HG03565 (cell line): ENCODE results near the gene PPM1H.
"Not testable (repeated sequence)": the region's sequence is repeated elsewhere in the genome, so short reads cannot be mapped to it uniquely, and the experiment has no call there.

ENCODE experiments used
- ATAC-seq: cut with Tn5 transposase; IDR thresholded peaks from one replicate; pipeline ENCODE4 v1.9.1; 2021; ENCODE audit warnings: mild to moderate bottlenecking, moderate library complexity; ENCODE audit not compliant: unreplicated experiment

The PPM1H gene

DNA sequence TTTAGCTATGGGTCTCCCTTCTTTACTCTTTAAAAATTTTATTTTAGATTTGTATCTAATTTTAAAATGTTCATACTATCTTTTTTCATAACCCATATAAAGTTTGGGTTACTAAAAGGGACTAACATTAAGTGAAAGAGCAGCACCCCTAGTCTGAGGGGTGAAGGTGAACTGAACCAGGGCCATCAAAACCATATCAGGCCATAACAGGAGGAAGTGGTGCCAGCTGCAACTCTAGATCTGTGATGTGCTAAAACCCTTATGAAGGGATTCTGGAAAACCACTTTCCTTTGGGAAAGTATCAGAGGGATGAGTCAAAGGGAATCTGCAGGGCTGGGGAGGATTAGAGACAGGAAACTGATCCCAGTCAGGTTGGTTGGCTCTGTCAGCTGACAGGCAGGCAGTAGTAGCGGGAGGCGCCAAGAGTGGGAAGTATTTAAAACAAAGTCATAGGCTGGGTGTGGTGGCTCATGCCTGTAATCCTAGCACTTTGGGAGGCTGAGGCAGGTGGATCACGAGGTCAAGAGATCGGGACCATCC is 162.5 kb downstream of the PPM1H start:
- no peak for ATAC-seq

DNA sequence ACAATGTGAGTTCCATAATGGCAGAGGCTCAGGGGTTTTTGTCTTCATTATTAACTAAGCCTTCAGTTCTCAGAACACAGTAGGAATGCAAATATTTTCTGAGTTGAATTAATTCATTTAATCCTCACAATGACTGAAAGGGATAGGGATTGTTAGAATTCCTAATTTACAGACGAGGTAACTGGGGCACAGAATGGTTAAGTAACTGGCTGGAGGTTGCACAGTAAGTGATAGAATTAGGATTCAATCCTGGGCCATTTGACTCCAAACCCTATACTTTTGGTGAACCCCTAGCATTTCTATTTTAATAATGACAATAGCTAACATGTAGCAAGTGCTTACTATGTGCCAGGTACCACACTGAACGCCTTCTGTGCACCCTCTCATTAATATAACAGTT is 163.1 kb downstream of the PPM1H start:
- no peak for ATAC-seq

DNA sequence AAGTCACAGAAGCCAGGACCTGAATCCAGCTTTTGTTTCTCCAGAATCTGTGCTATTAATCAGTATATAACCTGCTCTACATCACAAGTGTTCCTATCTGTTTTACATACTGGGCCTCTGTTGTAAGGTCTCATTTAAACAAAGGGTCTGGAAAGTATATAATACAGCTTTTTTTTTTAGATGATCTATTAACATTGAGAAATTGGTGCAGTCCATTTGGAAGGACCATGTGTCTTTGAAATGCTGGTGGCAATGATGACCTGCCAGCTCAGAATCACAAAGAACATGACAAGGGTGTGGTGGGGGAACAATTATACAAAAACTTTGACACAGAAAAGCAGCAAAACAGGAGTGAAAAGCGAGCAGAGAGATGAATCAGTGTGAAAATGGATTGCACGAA is 164.6 kb downstream of the PPM1H start:
- no peak for ATAC-seq

DNA sequence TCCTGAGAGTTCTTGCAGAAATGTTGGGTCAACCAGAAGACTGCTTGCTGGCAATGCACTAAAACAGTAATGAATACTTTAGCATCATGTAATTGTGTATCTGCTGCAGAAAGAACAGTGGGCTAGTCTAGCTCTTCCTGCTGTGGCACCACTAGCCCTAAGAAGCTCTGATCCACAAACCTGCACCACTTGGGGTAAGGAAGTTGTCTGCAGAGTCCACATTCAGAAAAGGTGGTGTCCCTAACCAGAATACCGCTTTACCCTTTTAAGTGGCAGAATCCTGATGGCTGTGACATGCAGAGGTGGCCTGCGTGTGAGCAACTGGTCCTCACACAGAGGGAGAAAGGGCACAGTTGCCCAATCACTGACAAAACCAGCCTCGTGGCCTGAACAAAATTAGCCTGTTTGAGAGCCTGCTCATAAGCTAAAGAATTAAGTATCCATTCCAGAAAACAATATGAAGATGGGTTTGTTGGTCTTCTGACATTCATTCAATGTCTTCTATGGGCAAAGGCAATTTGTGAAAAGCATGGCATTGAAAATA is 165.8 kb downstream of the PPM1H start:
- no peak for ATAC-seq

DNA sequence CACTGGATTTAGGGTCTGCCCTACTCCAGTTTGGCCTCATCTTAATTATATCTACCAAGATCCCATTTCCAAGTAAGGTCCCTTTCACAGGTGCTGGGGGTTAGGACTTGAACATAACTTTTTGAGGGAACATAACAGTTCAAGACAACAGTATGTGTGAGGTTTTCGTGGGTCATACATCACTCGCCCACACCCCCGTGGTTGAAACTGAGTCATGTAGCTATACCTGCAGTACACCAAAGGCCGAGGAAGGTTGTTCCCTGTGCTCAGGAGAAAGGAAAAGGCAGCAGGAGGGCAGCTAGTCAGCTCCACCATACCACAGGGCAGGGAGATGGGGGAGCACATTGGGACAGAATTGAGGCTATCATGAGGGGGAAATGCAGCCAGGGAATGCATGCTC is 167.0 kb downstream of the PPM1H start:
- no peak for ATAC-seq

DNA sequence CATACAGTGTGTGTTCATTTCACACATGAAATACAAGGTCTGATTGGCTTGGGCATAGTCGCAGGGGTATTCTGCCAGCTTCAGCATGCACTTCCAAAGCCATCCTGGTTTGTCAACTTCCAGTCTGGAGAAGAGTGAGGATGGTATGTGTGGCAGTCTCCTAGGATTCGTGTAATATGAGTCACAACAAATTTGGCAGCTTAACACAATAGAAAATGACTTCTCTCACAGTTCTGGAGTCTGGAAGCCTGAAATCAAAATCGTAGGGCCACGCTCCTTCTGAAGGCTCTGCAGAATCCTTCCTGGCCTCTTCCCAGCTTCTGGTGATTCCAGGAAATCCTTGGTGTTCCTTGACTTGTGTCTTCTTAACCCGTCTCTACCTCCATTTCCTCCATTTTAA is 167.5 kb downstream of the PPM1H start:
- no peak for ATAC-seq

DNA sequence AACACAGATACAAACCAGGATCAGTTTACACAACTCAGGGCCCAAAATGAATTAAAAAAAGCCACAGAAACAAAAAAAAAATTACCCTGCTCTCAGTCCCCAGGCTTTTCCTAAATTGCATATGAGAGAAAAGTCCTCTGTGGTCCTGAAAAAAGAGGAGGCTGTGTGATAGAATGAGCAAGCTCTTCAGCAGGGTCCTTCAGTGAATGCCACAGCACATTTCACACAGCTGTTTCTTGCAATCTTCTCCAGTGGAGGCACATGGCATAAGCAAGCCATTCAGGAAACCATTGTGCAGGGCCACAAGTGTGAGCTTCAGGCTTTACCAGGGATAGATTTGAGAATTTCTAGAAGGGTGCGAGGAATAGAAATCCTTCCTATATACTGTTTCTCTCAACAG is 168.5 kb downstream of the PPM1H start:
- no peak for ATAC-seq

DNA sequence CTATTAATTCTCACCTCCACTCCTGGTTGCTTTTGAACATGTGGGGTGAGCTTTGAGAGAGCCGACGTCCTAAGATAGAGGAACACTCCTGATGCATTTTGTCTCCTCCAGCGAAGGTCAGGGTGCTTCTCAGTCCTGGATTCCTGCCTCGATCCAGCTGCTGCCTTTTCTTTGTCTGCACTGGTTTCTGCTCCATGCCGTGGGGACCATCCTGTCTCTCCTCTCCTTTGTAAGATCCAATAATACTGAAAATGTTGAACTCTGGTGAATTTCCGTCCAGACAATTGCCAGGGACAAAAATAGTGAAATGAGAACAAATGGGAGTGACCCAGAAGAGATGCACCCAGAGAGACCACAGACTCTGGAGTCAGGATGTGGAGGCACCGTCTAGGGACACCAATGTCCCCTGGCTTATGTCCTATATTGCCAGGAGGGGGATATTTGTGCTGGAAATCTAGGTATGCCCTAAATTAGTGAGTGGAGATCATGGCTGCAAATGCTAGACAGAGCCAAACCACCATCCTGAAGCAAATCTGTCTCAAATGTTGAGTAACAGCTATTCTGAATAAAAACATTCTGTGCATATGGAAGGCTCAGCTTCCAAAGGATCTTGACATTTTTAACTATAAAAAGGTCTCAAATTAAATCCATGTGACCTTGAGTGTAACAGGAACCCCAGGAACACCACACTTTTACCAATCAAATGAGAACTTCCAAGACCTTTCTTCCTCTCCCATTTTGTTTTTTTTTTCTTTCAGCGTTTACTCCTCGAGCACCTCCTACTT is 170.9 kb downstream of the PPM1H start:
- no peak for ATAC-seq

DNA sequence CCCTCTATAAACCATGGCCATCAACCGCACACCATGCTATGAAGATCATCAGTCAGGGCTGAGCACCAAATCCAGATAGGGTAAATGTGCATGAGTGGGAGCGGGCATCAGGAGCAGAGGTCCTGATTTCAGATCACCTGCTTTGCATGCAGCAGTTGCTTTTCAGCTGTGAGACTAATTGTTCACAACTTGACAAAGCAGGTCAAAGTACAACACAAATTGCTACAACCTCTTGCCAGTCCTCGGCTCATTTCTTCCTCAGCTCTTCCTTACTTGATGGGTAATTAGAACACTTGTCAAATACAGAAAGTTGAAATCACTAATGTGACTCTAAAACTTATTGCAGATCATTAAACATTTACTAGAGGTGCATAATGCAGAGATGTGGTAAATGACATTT is 171.6 kb downstream of the PPM1H start:
- no peak for ATAC-seq

DNA sequence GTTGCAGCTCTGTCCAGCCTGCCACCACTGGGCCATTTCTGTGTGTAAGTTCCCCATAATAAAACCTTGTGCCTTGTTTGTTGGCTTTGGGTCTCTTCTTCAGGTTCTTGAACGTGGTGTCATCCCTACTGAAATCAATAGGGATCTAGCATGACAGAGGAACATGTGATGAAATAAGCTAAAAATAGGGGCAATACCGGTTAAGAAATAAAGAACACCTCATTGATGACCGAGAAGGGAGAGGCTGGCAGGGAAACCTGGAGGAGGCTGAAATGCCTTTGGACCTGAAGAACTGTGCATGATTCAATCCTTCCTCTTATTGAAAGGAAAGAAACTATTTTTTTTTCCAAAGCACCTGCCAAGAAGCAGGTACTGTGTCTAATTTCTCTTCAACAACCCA is 172.3 kb downstream of the PPM1H start:
- ATAC-seq = no peak

DNA sequence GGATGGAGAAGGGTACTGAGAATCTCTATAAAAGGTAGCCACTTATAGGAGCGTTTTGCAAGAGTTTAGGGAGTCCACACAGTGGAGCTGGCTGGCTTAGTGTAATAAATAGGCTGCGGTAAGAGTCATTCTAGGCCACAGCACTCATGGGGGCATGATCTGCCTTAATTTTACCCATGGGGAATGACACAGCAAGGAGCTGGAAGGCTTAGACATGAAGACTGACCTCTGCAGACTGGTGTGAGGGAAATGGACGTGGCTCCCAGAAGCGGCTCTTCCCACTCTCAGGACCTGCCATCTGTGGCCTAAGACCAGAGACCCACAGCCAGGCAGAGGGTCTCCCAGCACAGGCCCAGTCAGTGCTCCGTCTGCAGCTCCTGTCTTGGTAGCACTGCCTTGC is 173.3 kb downstream of the PPM1H start:
- no peak for ATAC-seq

DNA sequence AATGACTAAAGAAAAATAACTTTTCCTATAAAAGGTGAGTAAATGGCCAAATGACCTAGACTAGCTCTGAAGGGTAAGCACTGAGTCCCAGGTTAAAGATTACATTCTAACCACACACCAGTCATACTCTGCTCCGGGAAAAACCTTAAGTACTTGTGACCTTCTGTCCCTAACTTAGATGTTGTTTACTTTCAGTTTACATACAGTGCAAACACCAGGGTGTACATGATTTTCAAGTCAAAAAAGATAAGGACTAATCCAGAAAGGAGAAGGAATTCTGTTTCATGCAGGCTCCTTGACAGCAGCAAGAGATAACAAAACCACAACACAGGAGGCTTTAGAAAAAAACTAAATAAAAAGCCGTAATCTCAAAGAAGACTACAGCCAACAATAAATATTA is 174.2 kb downstream of the PPM1H start:
- peak; percentile 85 for ATAC-seq

DNA sequence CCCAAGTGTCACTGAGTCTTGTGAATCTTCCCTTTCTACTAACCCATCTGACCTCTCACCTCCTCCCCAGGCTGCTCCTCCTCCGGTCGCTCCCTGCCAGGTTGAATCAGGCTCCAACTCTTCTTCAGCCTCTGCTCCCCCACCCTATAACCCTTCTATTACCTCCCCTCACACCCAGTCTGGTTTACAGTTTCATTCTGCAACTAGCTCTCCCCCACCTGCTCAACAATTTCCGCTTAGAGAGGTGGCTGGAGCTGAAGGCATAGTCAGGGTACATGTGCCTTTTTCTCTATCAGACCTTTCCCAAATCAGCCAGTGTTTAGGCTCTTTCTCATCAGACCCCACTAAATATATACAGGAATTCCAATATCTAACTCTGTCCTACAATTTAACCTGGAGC is 174.6 kb downstream of the PPM1H start:
- ATAC-seq = not testable (repeated sequence)

DNA sequence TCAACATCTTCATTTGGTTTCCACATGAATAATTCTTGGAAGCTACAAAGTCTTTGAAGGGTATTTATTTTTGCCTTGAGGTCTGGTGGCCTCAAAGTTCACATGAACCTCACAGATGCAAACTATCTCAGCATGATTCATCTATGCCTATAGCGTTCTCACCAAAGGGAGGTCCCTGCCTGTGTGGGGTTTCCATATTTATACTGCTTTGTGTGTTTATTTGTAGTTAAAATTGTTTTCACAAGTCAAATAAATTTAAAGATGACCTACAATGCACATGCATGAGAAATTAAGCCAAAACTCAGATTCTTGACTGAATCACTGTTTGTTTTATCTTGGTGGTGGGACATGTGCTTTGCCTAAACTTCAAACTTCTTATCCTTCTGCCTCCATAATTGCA is 176.7 kb downstream of the PPM1H start:
- ATAC-seq = no peak

DNA sequence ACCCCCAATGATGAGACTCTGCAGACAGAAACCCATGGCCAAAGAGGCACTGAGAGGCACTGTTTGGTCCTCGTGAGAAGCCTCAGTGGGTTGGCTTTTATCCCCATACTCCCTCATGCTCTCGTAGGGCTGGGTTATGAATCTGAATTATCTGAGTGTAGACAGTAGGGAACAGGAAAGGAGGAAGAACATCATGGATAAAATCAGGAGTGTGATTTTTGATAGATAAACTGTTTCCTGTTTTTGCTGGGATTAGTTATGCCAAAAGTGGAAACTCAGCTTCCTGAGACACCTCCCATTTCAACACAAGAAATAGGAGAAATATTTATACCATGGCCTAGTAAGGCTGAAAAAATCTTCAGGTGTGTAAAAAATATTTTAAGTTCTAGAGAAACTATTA is 177.9 kb downstream of the PPM1H start:
- no peak for ATAC-seq

DNA sequence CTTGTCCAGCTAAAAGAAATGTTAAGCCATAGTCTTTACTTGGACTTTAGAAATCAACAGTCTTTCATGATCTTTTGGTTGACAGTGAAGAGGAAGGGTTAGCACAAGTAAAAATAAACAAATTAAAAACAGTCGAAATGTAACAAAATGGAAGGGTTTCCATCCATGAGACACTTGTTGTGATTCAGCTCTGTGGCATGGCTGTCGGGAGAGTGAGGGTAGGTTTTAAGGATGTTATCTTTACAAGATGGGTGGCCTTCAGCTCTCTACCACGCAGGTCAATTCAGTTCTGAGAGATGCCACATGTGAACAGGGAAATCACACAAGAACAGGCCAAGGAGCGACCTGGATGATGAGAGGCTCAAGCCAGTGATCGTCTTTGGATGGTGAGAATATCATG is 180.2 kb downstream of the PPM1H start:
- no peak for ATAC-seq

DNA sequence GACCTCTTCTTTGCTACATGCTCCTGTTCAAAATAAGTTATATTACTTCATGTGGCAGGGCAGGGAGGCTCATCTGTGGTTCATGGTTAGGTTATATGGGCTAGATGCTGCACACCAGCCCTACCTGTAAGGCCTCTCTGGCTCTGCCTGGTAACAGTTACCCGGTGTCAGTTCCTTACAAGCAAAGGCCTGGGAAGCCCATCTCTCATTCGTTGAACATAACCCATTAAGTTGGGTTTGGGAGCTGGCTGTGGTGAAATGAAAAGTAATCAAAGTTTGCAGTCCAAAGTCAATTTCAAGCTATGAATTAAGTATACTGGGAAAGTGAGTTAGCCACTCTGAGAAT is 183.2 kb downstream of the PPM1H start:
- ATAC-seq = no peak

DNA sequence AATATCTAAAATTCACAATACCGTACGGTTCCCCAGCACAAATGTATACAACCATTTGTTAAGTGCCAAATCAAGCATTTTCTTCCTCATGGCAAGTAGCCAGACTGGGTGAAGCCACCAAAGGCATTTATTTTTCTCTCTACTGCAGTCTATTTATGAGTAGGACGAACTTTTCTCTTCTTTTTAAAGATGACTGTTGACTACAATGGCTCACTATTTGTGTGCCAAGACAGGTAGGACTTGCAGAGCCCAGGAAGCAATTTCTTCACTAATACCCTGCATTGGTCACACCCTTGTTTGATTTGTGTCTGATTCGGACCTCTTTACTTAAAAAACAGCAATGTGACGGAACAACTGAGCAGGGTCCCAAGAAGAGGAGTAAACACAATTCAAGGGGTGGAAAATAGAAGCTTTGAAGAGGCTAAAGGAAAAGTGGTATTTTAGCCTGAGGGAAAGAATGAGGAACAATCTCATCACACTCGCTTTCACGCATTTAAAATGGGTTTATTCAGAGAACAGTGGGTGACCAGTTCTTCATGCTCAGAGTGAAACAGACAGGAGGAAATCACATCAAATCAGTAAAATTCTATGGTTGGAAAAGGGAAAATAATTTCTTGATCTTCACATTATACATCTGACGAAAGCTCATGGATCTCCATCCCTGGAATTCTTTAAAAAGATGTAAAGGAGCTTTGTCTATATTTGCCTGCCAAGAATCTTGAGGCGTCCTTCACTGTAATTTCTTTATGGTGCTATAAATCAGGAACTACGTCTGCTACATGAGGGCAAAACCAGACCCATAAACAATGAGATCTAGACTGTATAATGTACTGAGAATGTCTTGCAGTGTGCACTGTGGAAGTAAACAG is 183.8 kb downstream of the PPM1H start:
- no peak for ATAC-seq

DNA sequence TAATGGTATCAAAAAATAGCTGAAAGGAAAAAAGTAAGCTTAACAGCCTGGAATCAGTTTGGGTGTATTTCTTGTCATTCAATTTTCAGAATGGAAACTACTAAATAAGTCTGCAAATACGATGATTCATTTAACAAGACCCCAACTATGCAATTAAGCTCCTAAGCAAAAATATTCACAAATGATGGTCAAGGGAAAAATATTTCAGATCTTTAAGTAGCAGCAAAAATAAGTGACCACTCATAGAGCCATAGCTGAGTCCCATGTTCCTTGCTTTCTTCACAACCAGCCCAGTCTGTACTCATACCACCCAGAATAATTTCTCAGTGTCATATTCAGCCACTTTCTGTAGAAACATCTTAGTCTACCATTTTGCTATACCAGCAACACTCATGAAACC is 185.4 kb downstream of the PPM1H start:
- no peak for ATAC-seq

DNA sequence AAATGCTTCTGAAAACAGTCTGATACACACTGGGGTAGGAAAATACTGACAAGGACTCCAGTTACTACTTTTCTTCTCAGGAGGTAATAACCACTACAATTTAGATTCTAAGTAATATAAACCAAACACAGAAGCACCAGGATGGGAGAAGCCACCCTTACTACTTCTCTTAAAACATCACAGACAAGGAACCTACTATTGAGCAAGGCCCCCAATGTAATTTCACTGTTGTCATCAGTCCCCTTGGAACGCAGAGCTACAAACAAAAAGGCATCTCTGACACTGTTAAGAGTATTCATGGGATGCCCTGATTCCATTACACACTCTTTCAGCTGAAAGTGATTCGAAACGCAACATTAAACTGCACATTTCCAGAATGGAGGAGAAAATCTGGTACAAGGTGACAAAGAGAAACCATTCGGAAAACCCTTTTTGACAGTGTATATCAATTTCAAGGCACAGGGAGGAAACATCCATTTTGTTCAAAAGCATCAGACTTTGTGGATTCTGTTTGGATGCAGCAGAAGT is 185.9 kb downstream of the PPM1H start:
- no peak for ATAC-seq

DNA sequence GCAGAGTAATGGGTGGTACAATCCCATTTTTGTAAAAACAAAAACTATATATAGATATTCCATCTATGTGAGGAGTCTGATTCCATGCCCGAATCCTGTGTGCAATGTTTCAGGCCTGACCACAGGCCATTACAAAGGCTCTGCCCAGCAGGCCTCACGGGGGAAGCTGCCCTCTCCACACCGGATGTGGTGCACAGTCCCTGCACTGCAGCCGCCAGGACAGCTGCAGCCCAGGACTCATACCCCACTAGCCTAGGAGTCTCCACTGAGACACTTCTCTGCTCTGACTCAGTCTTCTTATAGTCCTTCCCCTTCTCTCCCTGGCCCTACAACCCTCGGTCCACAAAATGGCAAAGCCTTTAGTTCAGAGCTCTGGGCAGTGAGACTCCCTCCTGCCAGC is 190.4 kb downstream of the PPM1H start:
- ATAC-seq = no peak
